Adrenal gland (tissue), 5 donors: ENCODE measurements around the gene TLE2.

Experiments
- POLR2A ChIP-seq, 2 donors: fragments of 450-650 bp; IDR thresholded peaks; one replicate each; pipeline ENCODE4 v1.6.1; 2017; ENCODE audit warnings: antibody characterized with exemption in 2 of 2, mild to moderate bottlenecking in 2 of 2, moderate library complexity in 1 of 2
- TF ChIP-seq, protein P1 (sequence below), 6 experiments: fragments of 450-650 bp in 4 of 6; fragments of 200-600 bp in 2 of 6; sonication (generic) in 1 of 6; IDR thresholded peaks; 1 replicate in 5 of 6; 2 replicates in 1 of 6; pipeline versions ENCODE4 v1.5.1 to v1.8.0; 2016 to 2021; ENCODE audit warnings: antibody characterized with exemption in 6 of 6, mild to moderate bottlenecking in 2 of 6, moderate library complexity in 1 of 6
- donor health status: DM: no; HTN: no; CAD: no.

DNA sequence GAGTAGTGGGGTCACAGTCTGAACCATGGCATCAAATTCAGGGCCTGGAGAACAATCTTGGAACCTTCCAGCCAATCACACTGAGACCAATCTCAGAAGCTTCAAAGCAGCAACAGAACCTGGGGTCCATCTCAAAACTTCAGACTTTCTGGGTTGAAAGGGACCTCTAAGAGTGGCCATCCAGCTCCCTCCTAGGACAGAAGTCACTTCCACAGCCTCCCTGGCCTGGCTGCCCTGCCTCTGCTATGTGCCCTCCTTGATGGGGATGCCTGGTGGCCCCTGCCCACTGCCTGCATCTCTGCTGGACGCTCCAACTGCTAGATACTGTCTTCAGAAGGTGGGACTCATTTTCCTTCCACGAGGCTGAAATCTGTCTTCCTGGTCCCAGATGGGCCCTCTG lies 1.8 kb downstream of the TLE2 start:
- TF ChIP-seq, protein P1, sequence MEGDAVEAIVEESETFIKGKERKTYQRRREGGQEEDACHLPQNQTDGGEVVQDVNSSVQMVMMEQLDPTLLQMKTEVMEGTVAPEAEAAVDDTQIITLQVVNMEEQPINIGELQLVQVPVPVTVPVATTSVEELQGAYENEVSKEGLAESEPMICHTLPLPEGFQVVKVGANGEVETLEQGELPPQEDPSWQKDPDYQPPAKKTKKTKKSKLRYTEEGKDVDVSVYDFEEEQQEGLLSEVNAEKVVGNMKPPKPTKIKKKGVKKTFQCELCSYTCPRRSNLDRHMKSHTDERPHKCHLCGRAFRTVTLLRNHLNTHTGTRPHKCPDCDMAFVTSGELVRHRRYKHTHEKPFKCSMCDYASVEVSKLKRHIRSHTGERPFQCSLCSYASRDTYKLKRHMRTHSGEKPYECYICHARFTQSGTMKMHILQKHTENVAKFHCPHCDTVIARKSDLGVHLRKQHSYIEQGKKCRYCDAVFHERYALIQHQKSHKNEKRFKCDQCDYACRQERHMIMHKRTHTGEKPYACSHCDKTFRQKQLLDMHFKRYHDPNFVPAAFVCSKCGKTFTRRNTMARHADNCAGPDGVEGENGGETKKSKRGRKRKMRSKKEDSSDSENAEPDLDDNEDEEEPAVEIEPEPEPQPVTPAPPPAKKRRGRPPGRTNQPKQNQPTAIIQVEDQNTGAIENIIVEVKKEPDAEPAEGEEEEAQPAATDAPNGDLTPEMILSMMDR (IDR thresholded peaks at IDR 0.05): no peak
- TF ChIP-seq POLR2A (IDR thresholded peaks at IDR 0.05): no peak
